Prostate gland (tissue), 2 donors: ENCODE measurements around the gene MAN2B2. TPM values are rescaled to one million over a fixed set of nuclear protein-coding genes. Genes with fewer than 3 reads are reported as not detected.

Source experiments
- DNase-seq: peaks from one replicate; pipeline ENCODE4 v3.0.0-alpha.2; 2019; ENCODE audit warnings: low spot score
- H3K27ac ChIP-seq, 2 donors: fragments of 200-600 bp; sonication (generic); 2 replicates each; pipeline ENCODE4 v1.5.1; 2017 to 2019
- H3K27me3 ChIP-seq: fragments of 200-600 bp; sonication (generic); replicated peaks from 2 replicates; pipeline ENCODE4 v1.5.1; 2019; ENCODE audit not compliant: insufficient read depth
- H3K36me3 ChIP-seq, 2 donors: fragments of 200-600 bp; sonication (generic); 1 replicate in 1 of 2; 2 replicates in 1 of 2; pipeline versions ENCODE4 v1.5.1 to v1.8.1; 2017 to 2019
- H3K4me1 ChIP-seq: fragments of 200-600 bp; sonication (generic); replicated peaks from 2 replicates; pipeline ENCODE4 v1.5.1; 2019
- H3K4me3 ChIP-seq, 2 donors: fragments of 200-600 bp; sonication (generic); 2 replicates each; pipeline ENCODE4 v1.5.1; 2017 to 2019
- H3K9me3 ChIP-seq: fragments of 200-600 bp; sonication (generic); 2 replicates; pipeline ENCODE4 v1.5.1; 2017
- POLR2A ChIP-seq: fragments of 450-650 bp; IDR thresholded peaks from one replicate; pipeline ENCODE4 v1.6.1; 2016; ENCODE audit warnings: antibody characterized with exemption, mild to moderate bottlenecking
- POLR2AphosphoS5 ChIP-seq: sonication (generic); formaldehyde crosslinking; IDR thresholded peaks from one replicate; pipeline ENCODE4 v1.6.1; 2017; ENCODE audit warnings: antibody characterized with exemption
- WGBS: methylation state at CpG from one replicate; pipeline ENCODE4 v1.1.5; 2018; 5-methylcytosine and 5-hydroxymethylcytosine counted together
- intact Hi-C: fragments of 100-400 bp; cut with DNase I; formaldehyde crosslinking; loops from one replicate; pipeline ENCODE4 v1.14.2; 2022
- total RNA-seq, 2 donors: library from RNA; depleted of rRNA; stranded (reverse); fragments of >200 nt; gene quantifications; one replicate each; pipeline ENCODE4 v1.1.0, GENCODE V29; 2016
- TF ChIP-seq, protein P1 (sequence below), 4 experiments: fragments of 200-600 bp in 2 of 4; fragments of 450-650 bp in 2 of 4; sonication (generic) in 2 of 4; IDR thresholded peaks; 1 replicate in 3 of 4; 2 replicates in 1 of 4; pipeline ENCODE4 v1.5.1; 2016 to 2019; ENCODE audit warnings: antibody characterized with exemption in 4 of 4, mild to moderate bottlenecking in 2 of 4, moderate library complexity in 2 of 4

The MAN2B2 gene
- total RNA-seq, 2 donors from 2014 or later = 52.7 to 69.5 TPM

DNA sequence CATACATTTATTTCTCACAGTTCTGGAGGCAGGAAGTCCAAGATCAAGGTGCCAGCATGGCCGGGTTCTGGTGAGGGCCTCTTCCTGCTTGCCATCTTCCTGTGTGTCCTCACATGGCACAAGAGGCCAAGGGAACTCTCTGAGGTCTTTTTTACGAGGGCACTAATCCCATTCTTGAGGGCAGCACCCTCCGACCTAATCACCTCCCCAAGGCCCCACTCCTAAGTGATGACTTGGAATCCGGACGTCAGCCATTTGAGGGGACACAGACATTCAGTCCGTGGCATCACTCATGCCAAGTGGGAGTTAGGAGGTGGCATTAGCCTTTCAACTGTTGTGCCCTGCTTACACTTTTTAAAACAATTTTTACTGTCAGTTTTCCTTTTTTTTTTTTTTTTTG, 27.3 kb downstream of the MAN2B2 start:
- Histone ChIP-seq H3K4me1 (no peaks in the 10 kb centered on the region), H3K27ac (no peak overlapping the region), H3K36me3 (peaks cover 6 to 12% of the 10 kb centered on the region in 2 donors), H3K9me3 (no peaks in the 10 kb centered on the region), H3K27me3 (no peaks in the 10 kb centered on the region), H3K4me3 (no peak overlapping the region)
- intact Hi-C loops = no loop called here
- WGBS = 92% methylated on average over 6 of the region's 6 CpGs
- DNase-seq = no peak
- TF ChIP-seq, protein P1, sequence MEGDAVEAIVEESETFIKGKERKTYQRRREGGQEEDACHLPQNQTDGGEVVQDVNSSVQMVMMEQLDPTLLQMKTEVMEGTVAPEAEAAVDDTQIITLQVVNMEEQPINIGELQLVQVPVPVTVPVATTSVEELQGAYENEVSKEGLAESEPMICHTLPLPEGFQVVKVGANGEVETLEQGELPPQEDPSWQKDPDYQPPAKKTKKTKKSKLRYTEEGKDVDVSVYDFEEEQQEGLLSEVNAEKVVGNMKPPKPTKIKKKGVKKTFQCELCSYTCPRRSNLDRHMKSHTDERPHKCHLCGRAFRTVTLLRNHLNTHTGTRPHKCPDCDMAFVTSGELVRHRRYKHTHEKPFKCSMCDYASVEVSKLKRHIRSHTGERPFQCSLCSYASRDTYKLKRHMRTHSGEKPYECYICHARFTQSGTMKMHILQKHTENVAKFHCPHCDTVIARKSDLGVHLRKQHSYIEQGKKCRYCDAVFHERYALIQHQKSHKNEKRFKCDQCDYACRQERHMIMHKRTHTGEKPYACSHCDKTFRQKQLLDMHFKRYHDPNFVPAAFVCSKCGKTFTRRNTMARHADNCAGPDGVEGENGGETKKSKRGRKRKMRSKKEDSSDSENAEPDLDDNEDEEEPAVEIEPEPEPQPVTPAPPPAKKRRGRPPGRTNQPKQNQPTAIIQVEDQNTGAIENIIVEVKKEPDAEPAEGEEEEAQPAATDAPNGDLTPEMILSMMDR (IDR thresholded peaks at IDR 0.05) = no peak
- TF ChIP-seq POLR2AphosphoS5 = no peak
- TF ChIP-seq POLR2A = no peak

DNA sequence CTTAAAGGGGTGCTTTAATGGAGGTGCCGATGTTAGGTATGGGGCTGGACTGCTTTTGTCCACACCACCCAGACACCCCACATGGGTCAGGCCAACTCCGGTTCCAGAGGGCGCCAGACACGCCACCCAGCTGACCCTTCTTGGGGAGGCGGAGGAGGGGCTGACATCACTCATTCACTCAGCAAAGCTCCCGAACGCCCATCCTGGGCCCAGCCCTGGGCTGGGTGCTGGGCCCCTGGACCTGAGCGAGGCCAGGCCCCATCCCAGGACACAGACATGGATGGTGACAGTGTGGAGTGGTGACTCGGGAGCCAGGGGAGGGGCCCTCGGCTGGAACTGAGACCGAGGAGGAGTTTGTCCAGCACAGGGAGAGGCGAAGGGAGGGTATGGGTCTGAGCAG, 28.1 kb downstream of the MAN2B2 start:
- DNase-seq = no peak
- intact Hi-C loops = no loop called here
- WGBS = 96% methylated on average over 11 of the region's 12 CpGs
- no peaks in the 10 kb centered on the region for H3K27me3 ChIP-seq
- no peak overlapping the region for H3K27ac ChIP-seq
- no peak overlapping the region for H3K4me3 ChIP-seq
- no peaks in the 10 kb centered on the region for H3K4me1 ChIP-seq
- TF ChIP-seq, protein P1 (IDR thresholded peaks at IDR 0.05) = no peak
- TF ChIP-seq POLR2A (no peak), POLR2AphosphoS5 (no peak)
- H3K9me3 ChIP-seq = no peaks in the 10 kb centered on the region
- peaks cover 6 to 12% of the 10 kb centered on the region in 2 donors for H3K36me3 ChIP-seq

GRCh38 chr4:6605114-6605513, 30.1 kb downstream of the MAN2B2 start:
- intact Hi-C loops = no loop called here
- TF ChIP-seq POLR2A = no peak
- TF ChIP-seq, protein P1 (IDR thresholded peaks at IDR 0.05) = no peak
- no peaks in the 10 kb centered on the region for H3K27me3 ChIP-seq
- H3K4me1 ChIP-seq = no peaks in the 10 kb centered on the region
- no peaks in the 10 kb centered on the region for H3K9me3 ChIP-seq
- WGBS = 89% methylated on average over 7 of the region's 8 CpGs
- no peak overlapping the region for H3K27ac ChIP-seq
- no peak overlapping the region for H3K4me3 ChIP-seq
- DNase-seq = no peak
- peaks cover 6 to 12% of the 10 kb centered on the region in 2 donors for H3K36me3 ChIP-seq

GRCh38 chr4:6605605-6606004, 30.6 kb downstream of the MAN2B2 start:
- intact Hi-C loops = no loop called here
- WGBS = 95% methylated on average over 2 of the region's 2 CpGs
- TF ChIP-seq POLR2A = no peak
- TF ChIP-seq, protein P1 (IDR thresholded peaks at IDR 0.05) = no peak
- no peak for TF ChIP-seq POLR2AphosphoS5
- H3K36me3 ChIP-seq = peaks cover 6 to 9% of the 10 kb centered on the region in 2 donors
- H3K27ac ChIP-seq = no peak overlapping the region
- DNase-seq = no peak
- H3K4me3 ChIP-seq = no peak overlapping the region
- H3K9me3 ChIP-seq = no peaks in the 10 kb centered on the region
- H3K27me3 ChIP-seq = no peaks in the 10 kb centered on the region
- no peaks in the 10 kb centered on the region for H3K4me1 ChIP-seq

- DNase-seq = no peak
- Histone ChIP-seq H3K36me3 (peaks cover 6 to 17% of the 10 kb centered on the region in 2 donors), H3K9me3 (no peaks in the 10 kb centered on the region), H3K4me1 (no peaks in the 10 kb centered on the region), H3K27ac (no peak overlapping the region), H3K4me3 (no peak overlapping the region), H3K27me3 (no peaks in the 10 kb centered on the region)
- TF ChIP-seq POLR2A (no peak), POLR2AphosphoS5 (no peak)
- TF ChIP-seq, protein P1 (IDR thresholded peaks at IDR 0.05) = no peak
- intact Hi-C loops = no loop called here
- 84% methylated on average over 10 of the region's 10 CpGs for WGBS
These were observed 31.7 kb downstream of the MAN2B2 start for GRCh38 chr4:6606465-6607235.
